Activated CD4-positive, alpha-beta T cell treated with anti-CD3 and anti-CD28 coated beads for 24 hours (primary cell): ENCODE results near the gene MPPE1.

Experiments used
- DNase-seq, 2 donors: peaks; one replicate each; pipeline ENCODE4 v3.0.0-alpha.2; 2020; ENCODE audit warnings: low read depth in 2 of 2

Gene MPPE1

GRCh38 chr18:11884396-11885030 lies 23.6 kb downstream of the MPPE1 start:
- no peak for DNase-seq

- no peak for DNase-seq
These were observed 25.0 kb downstream of the MPPE1 start for GRCh38 chr18:11883153-11883552.

- DNase-seq: no peak
These were observed 25.5 kb downstream of the MPPE1 start for GRCh38 chr18:11882636-11883035.

- DNase-seq: no peak
These were observed 27.4 kb downstream of the MPPE1 start for GRCh38 chr18:11880586-11881304.

GRCh38 chr18:11877497-11878135 lies 30.5 kb downstream of the MPPE1 start:
- DNase-seq: no peak

GRCh38 chr18:11874676-11875075 lies 33.4 kb downstream of the MPPE1 start:
- no peak for DNase-seq

GRCh38 chr18:11873670-11874340 lies 34.3 kb downstream of the MPPE1 start:
- DNase-seq: no peak

- no peak for DNase-seq
These were observed 35.5 kb downstream of the MPPE1 start for GRCh38 chr18:11872479-11873136.

- DNase-seq: no peak
These were observed 36.6 kb downstream of the MPPE1 start for GRCh38 chr18:11871501-11871900.

GRCh38 chr18:11868230-11868629 lies 39.9 kb downstream of the MPPE1 start:
- DNase-seq: no peak

- DNase-seq: no peak
These were observed 41.4 kb downstream of the MPPE1 start for GRCh38 chr18:11866764-11867163.

GRCh38 chr18:11866329-11866728 lies 41.8 kb downstream of the MPPE1 start:
- no peak for DNase-seq

GRCh38 chr18:11865071-11865470 lies 43.0 kb downstream of the MPPE1 start:
- no peak for DNase-seq

GRCh38 chr18:11864471-11864870 lies 43.6 kb downstream of the MPPE1 start:
- no peak for DNase-seq

- no peak for DNase-seq
These were observed 45.5 kb downstream of the MPPE1 start for GRCh38 chr18:11862468-11863137.

- DNase-seq: no peak
These were observed 46.4 kb downstream of the MPPE1 start for GRCh38 chr18:11861583-11862288.

GRCh38 chr18:11860594-11861450 lies 47.3 kb downstream of the MPPE1 start:
- no peak for DNase-seq

- no peak for DNase-seq
These were observed 48.2 kb downstream of the MPPE1 start for GRCh38 chr18:11859903-11860407.

GRCh38 chr18:11859282-11859830 lies 48.8 kb downstream of the MPPE1 start:
- no peak for DNase-seq
